HCT116 (cell line): Measurements from ENCODE around the gene PIGL.

Experiments used
- POLR2A ChIP-seq: IDR thresholded peaks from 2 replicates; pipeline ENCODE4 v1.7.0; 2011; ENCODE audit warnings: borderline replicate concordance; ENCODE audit not compliant: insufficient read depth, insufficient read length; ENCODE audit errors: extremely low read depth
- POLR2AphosphoS5 ChIP-seq: IDR thresholded peaks from 2 replicates; pipeline ENCODE4 v1.6.1; 2011; ENCODE audit warnings: mild to moderate bottlenecking, low read depth, low read length, moderate library complexity
- TF ChIP-seq, protein P1 (sequence below), 3 experiments: fragments of 200-600 bp in 1 of 3; sonication (generic) in 1 of 3; IDR thresholded peaks in 2 of 3; conservative IDR thresholded peaks in 1 of 3; 2 replicates each; pipeline ENCODE4 v1.5.1; 2012 to 2017; ENCODE audit warnings: low read depth in 2 of 3, low read length in 2 of 3, antibody characterized with exemption in 1 of 3, borderline replicate concordance in 1 of 3, control low read depth in 1 of 3, mild to moderate bottlenecking in 1 of 3, mixed read lengths in 1 of 3, mixed run types in 1 of 3, moderate library complexity in 1 of 3; ENCODE audit not compliant: insufficient read depth in 1 of 3

DNA sequence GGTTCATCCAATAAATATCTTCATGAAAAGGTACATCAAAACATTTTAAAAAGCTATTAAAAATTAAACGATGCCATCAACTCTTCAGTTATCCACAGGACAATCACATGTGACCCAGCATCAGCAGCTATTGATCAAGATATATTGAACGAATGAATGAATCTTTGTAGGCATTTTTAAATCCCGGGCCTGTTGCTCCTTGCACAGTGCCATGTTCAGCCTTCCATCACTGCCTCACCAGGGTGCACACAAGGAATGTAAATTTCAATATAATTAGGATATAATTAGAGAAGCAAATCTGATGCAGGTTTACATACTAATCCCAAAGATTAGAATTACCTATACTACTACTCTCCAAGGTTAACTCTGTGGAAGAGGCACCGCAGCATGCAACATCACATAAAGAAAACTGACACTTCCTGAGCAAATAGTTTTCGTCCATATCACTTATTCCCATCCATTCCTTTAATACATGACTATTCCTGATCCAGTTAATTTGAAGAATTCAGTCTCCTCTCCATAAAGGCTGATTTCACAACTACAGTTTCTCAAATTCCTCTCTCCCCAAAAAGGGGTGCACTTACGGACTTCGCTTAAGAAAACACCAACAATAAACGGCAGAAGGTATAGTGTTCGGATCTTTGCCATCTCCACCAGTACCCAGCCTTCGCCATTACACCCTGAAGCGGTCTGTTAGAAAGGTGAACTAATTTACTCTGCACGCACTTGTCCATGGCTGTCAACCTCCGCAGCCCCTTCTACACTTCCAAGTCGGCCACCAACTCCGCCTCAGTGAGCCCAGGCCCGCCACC is 2.6 kb upstream of the PIGL start:
- TF ChIP-seq, protein P1, sequence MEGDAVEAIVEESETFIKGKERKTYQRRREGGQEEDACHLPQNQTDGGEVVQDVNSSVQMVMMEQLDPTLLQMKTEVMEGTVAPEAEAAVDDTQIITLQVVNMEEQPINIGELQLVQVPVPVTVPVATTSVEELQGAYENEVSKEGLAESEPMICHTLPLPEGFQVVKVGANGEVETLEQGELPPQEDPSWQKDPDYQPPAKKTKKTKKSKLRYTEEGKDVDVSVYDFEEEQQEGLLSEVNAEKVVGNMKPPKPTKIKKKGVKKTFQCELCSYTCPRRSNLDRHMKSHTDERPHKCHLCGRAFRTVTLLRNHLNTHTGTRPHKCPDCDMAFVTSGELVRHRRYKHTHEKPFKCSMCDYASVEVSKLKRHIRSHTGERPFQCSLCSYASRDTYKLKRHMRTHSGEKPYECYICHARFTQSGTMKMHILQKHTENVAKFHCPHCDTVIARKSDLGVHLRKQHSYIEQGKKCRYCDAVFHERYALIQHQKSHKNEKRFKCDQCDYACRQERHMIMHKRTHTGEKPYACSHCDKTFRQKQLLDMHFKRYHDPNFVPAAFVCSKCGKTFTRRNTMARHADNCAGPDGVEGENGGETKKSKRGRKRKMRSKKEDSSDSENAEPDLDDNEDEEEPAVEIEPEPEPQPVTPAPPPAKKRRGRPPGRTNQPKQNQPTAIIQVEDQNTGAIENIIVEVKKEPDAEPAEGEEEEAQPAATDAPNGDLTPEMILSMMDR (IDR thresholded peaks at IDR 0.05 in 2 of 3, conservative IDR thresholded peaks at IDR 0.05 in 1 of 3; ENCODE audit: borderline replicate concordance in 1 of 3, insufficient read depth in 1 of 3, low read depth in 2 of 3, low read length in 2 of 3), result no peak
- no peak for TF ChIP-seq POLR2A
- 0 out of 2 replicates have a peak, but pooled peaks have one; percentile 1 for TF ChIP-seq POLR2AphosphoS5
